Caco-2 (cell line): Measurements from ENCODE around the gene AP2A2. TPM values are rescaled to one million over a fixed set of nuclear protein-coding genes. Genes with fewer than 3 reads are reported as not detected.

Experiments used
- BruUV-seq: library from RNA; stranded (reverse); fragments of 400-500 nt; replicated peaks from 2 replicates; lab custom pipeline; 2021; lab: Mats Ljungman, UMichigan
- CTCF ChIA-PET: fragments of 300-600 bp; sonication (Branson Sonifier 250); formaldehyde crosslinking; loops from one replicate; lab custom pipeline; 2022; ENCODE audit warnings: antibody characterized with exemption; lab: Charles Lee
- POLR2A ChIA-PET: fragments of 300-600 bp; sonication (Branson Sonifier 250); formaldehyde crosslinking; loops from one replicate; lab custom pipeline; 2022; ENCODE audit warnings: antibody characterized with exemption; lab: Charles Lee
- DNase-seq, 2 experiments: peaks; one replicate each; pipeline versions ENCODE4 v3.0.0 to v3.0.0-alpha.2; 2020 to 2022
- H3K27me3 ChIP-seq: replicated peaks from 2 replicates; pipeline ENCODE4 v1.6.0; 2011; ENCODE audit warnings: low read length; ENCODE audit not compliant: control insufficient read depth, insufficient read depth
- H3K36me3 ChIP-seq: 2 replicates; pipeline ENCODE4 v1.5.1; 2011; ENCODE audit warnings: low read length; ENCODE audit not compliant: control insufficient read depth, insufficient read depth
- H3K4me1 ChIP-seq: fragments of 250-450 bp; sonication (Bioruptor Pico); 2 replicates; pipeline ENCODE4 v1.5.1; 2020; ENCODE audit warnings: mild to moderate bottlenecking
- H3K4me3 ChIP-seq: 2 replicates; pipeline ENCODE4 v1.5.1; 2011; ENCODE audit warnings: low read depth, mild to moderate bottlenecking, control low read depth, low read length
- H3K9me3 ChIP-seq: fragments of 250-450 bp; sonication (Bioruptor Pico); 2 replicates; pipeline ENCODE4 v1.5.1; 2020; ENCODE audit warnings: mild to moderate bottlenecking, moderate library complexity
- H3K27ac Mint-ChIP-seq: one replicate; pipeline ENCODE4 v1.8.0; 2022; ENCODE audit warnings: mixed read lengths; ENCODE audit not compliant: unreplicated experiment
- H3K27me3 Mint-ChIP-seq: one replicate; pipeline ENCODE4 v1.8.0; 2022; ENCODE audit warnings: mixed read lengths; ENCODE audit not compliant: insufficient read depth, unreplicated experiment
- H3K36me3 Mint-ChIP-seq: one replicate; pipeline ENCODE4 v1.8.0; 2022; ENCODE audit warnings: mild to moderate bottlenecking, mixed read lengths; ENCODE audit not compliant: insufficient read depth, unreplicated experiment
- H3K4me1 Mint-ChIP-seq: one replicate; pipeline ENCODE4 v1.8.0; 2022; ENCODE audit warnings: low read depth, mixed read lengths; ENCODE audit not compliant: unreplicated experiment
- H3K4me3 Mint-ChIP-seq: one replicate; pipeline ENCODE4 v1.8.0; 2022; ENCODE audit warnings: mild to moderate bottlenecking, moderate library complexity, mixed read lengths; ENCODE audit not compliant: unreplicated experiment
- H3K9me3 Mint-ChIP-seq: one replicate; pipeline ENCODE4 v1.8.0; 2022; ENCODE audit warnings: mixed read lengths; ENCODE audit not compliant: unreplicated experiment
- CTCF ChIP-seq, 2 experiments: fragments of 200-600 bp in 1 of 2; IDR thresholded peaks; 1 replicate in 1 of 2; 2 replicates in 1 of 2; pipeline versions ENCODE4 v1.5.1 to v1.8.0; 2011 to 2022; ENCODE audit warnings: antibody characterized with exemption in 1 of 2, control low read depth in 1 of 2, inconsistent platforms in 1 of 2, low read depth in 1 of 2, low read length in 1 of 2, mild to moderate bottlenecking in 1 of 2, moderate library complexity in 1 of 2; ENCODE audit not compliant: insufficient read depth in 1 of 2, severe bottlenecking in 1 of 2, unreplicated experiment in 1 of 2
- intact Hi-C: fragments of 100-400 bp; cut with micrococcal nuclease; formaldehyde crosslinking; loops from one replicate; pipeline ENCODE4 v1.10.0; 2022; ENCODE audit not compliant: unreplicated experiment
- total RNA-seq: library from RNA; stranded (reverse); gene quantifications from 2 replicates; pipeline ENCODE4 v1.2.3, GENCODE V29; 2022

The AP2A2 gene
- total RNA-seq, 1 experiment from 2014 or later: 130 TPM

GRCh38 chr11:924406-925157 lies 1.1 kb upstream of the AP2A2 start:
- no peak overlapping the region for H3K27ac Mint-ChIP-seq
- no peak for DNase-seq
- H3K27me3 Mint-ChIP-seq: no peaks in the 10 kb centered on the region
- TF ChIP-seq CTCF (IDR thresholded peaks at IDR 0.05; ENCODE audit: insufficient read depth in 1 of 2, low read depth in 1 of 2, low read length in 1 of 2, severe bottlenecking in 1 of 2, unreplicated experiment in 1 of 2): no peak
- intact Hi-C loops: no loop called here
- peaks cover 6% of the 10 kb centered on the region for H3K4me1 Mint-ChIP-seq
- H3K36me3 Mint-ChIP-seq: peaks cover 25% of the 10 kb centered on the region
- no TSS peak for BruUV-seq
- no peaks in the 10 kb centered on the region for H3K9me3 Mint-ChIP-seq
- no peak overlapping the region for H3K4me3 Mint-ChIP-seq
- Histone ChIP-seq H3K4me3 (no peak overlapping the region), H3K27me3 (no peaks in the 10 kb centered on the region), H3K4me1 (peaks cover 15% of the 10 kb centered on the region; the same call in 1 of the 2 replicates), H3K36me3 (no peaks in the 10 kb centered on the region), H3K9me3 (no peaks in the 10 kb centered on the region)
- ChIA-PET CTCF (interaction anchor here (0.7 to 1.8 kb wide), 2 partner anchors 27 to 280 kb away, joined by 4 to 7 read pairs; no protein-coding TSS in a partner anchor), POLR2A (no interaction called here)

- no peaks in the 10 kb centered on the region for H3K27me3 Mint-ChIP-seq
- H3K27me3 ChIP-seq: no peaks in the 10 kb centered on the region
- no peak for DNase-seq
- no peak for TF ChIP-seq CTCF (IDR thresholded peaks at IDR 0.05; ENCODE audit: insufficient read depth in 1 of 2, low read depth in 1 of 2, low read length in 1 of 2, severe bottlenecking in 1 of 2, unreplicated experiment in 1 of 2)
- H3K36me3 Mint-ChIP-seq: peaks cover 25% of the 10 kb centered on the region
- no peak overlapping the region for H3K4me3 Mint-ChIP-seq
- no peaks in the 10 kb centered on the region for H3K9me3 ChIP-seq
- H3K4me3 ChIP-seq: peak overlapping the region; percentile 47
- H3K36me3 ChIP-seq: no peaks in the 10 kb centered on the region
- H3K4me1 ChIP-seq: peaks cover 15% of the 10 kb centered on the region; the same call in 1 of the 2 replicates
- ChIA-PET POLR2A (no interaction called here), CTCF (interaction anchor here (0.7 to 1.8 kb wide), 2 partner anchors 27 to 279 kb away, joined by 4 to 7 read pairs; no protein-coding TSS in a partner anchor)
- no TSS peak for BruUV-seq
- intact Hi-C loops: no loop called here
- H3K27ac Mint-ChIP-seq: no peak overlapping the region
- peaks cover 6% of the 10 kb centered on the region for H3K4me1 Mint-ChIP-seq
- H3K9me3 Mint-ChIP-seq: no peaks in the 10 kb centered on the region
Observed at GRCh38 chr11:925158-925495, 543 bp upstream of the AP2A2 start.

DNA sequence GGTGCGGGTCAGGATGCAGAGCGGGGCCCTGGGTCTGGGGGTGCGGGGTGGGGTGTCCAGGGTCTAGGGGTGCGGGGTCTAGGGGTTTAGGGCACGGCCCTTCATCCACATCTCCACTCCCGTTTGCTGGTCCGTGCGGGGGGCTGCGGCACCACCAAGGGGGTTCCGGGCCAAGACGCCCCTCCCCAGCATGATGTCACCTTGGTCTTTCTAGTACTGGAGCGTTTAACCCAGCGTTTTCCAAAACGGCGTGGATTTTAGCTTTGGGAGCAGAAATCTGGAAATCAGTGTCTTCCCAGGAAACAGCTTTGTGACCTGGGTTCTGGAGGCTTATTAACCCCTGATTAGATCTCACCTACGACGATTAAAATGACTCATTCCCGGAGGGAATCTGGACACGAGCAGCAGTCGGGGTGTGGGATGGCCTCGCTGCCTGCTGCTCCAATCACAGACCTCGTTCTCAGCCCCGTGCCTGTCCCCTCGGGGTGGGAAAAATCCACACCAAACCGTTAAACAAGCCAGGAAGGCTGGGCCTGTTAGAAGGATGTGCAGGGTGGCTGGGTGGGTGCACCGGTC lies 759 bp downstream of the AP2A2 start:
- intact Hi-C loops: loop anchor here (2.0 kb wide), 1 partner anchor 26 kb away; no protein-coding TSS in a partner anchor
- Mint-ChIP-seq H3K27me3 (no peaks in the 10 kb centered on the region), H3K4me3 (peak overlapping the region; percentile 89), H3K27ac (peak overlapping the region; percentile 87), H3K36me3 (peaks cover 30% of the 10 kb centered on the region), H3K9me3 (no peaks in the 10 kb centered on the region), H3K4me1 (peaks cover 6% of the 10 kb centered on the region)
- peak overlapping the region; percentile 52 for H3K4me3 ChIP-seq
- peaks cover 15% of the 10 kb centered on the region; the same call in 1 of the 2 replicates for H3K4me1 ChIP-seq
- BruUV-seq: TSS peak; percentile 30
- ChIA-PET CTCF (no interaction called here), POLR2A (no interaction called here)
- TF ChIP-seq CTCF (IDR thresholded peaks at IDR 0.05; ENCODE audit: insufficient read depth in 1 of 2, low read depth in 1 of 2, low read length in 1 of 2, severe bottlenecking in 1 of 2, unreplicated experiment in 1 of 2): no peak
- no peaks in the 10 kb centered on the region for H3K9me3 ChIP-seq
- H3K27me3 ChIP-seq: no peaks in the 10 kb centered on the region
- peak in 1 of 2 experiments; percentile 21 for DNase-seq
- H3K36me3 ChIP-seq: no peaks in the 10 kb centered on the region
